ENCODE measurements around the gene MRPS16. TPM values are rescaled to one million over a fixed set of nuclear protein-coding genes. Genes with fewer than 3 reads are reported as not detected.
A peak's percentile ranks its signal among the peaks of the same experiment; 100 is the strongest.

Gene MRPS16
- total RNA-seq, 1 donor from 2014 or later, result 65.2 TPM

GRCh38 chr10:73247509-73248258 lies 4.8 kb downstream of the MRPS16 start:
- no peak for TF ChIP-seq CTCF (IDR thresholded peaks at IDR 0.05; ENCODE audit: unreplicated experiment)
- H3K9me3 Mint-ChIP-seq, result no peaks in the 10 kb centered on the region
- H3K27me3 Mint-ChIP-seq (ENCODE audit: low read depth), result no peaks in the 10 kb centered on the region
- peaks cover 14% of the 10 kb centered on the region for H3K36me3 Mint-ChIP-seq
- peak overlapping the region; percentile 98 for H3K4me3 Mint-ChIP-seq
- H3K27ac Mint-ChIP-seq, result peak overlapping the region; percentile 99
- DNase-seq (ENCODE audit: low spot score in 2 of 2, unreplicated experiment in 2 of 2), result no peak
- peaks cover 55% of the 10 kb centered on the region for H3K4me1 Mint-ChIP-seq

- Mint-ChIP-seq H3K27me3 (ENCODE audit: low read depth) (no peaks in the 10 kb centered on the region), H3K9me3 (no peaks in the 10 kb centered on the region), H3K4me3 (peak within 1 kb of the TSS; percentile 98), H3K36me3 (peaks cover 18% of the 10 kb centered on the region), H3K27ac (peak within 1 kb of the TSS; percentile 99), H3K4me1 (peaks cover 51% of the 10 kb centered on the region)
- DNase-seq (ENCODE audit: low spot score in 2 of 2, unreplicated experiment in 2 of 2), result peak; percentile 92 to 97
- no peak for TF ChIP-seq CTCF (IDR thresholded peaks at IDR 0.05; ENCODE audit: unreplicated experiment)
Observed at GRCh38 chr10:73246646-73247508, 5.6 kb downstream of the MRPS16 start, which contains the start of gene DNAJC9. Gene DNAJC9 (minus strand): TSS chr10:73247255. CDS start chr10:73247189, 66 bp downstream.

- H3K4me3 Mint-ChIP-seq, result peak overlapping the region; percentile 98
- H3K4me1 Mint-ChIP-seq, result peaks cover 46% of the 10 kb centered on the region
- H3K27ac Mint-ChIP-seq, result peak overlapping the region; percentile 99
- TF ChIP-seq CTCF (IDR thresholded peaks at IDR 0.05; ENCODE audit: unreplicated experiment), result no peak
- H3K36me3 Mint-ChIP-seq, result peaks cover 20% of the 10 kb centered on the region
- DNase-seq (ENCODE audit: low spot score in 2 of 2, unreplicated experiment in 2 of 2), result no peak
- no peaks in the 10 kb centered on the region for H3K9me3 Mint-ChIP-seq
- H3K27me3 Mint-ChIP-seq (ENCODE audit: low read depth), result no peaks in the 10 kb centered on the region
Observed at GRCh38 chr10:73246322-73246645, 6.2 kb downstream of the MRPS16 start.

GRCh38 chr10:73244866-73245477 lies 7.5 kb downstream of the MRPS16 start:
- Mint-ChIP-seq H3K4me3 (peak overlapping the region; percentile 41), H3K27me3 (ENCODE audit: low read depth) (no peaks in the 10 kb centered on the region), H3K27ac (peak overlapping the region; percentile 75), H3K4me1 (peaks cover 36% of the 10 kb centered on the region), H3K9me3 (no peaks in the 10 kb centered on the region), H3K36me3 (peaks cover 22% of the 10 kb centered on the region)
- DNase-seq (ENCODE audit: low spot score in 2 of 2, unreplicated experiment in 2 of 2), result no peak
- no peak for TF ChIP-seq CTCF (IDR thresholded peaks at IDR 0.05; ENCODE audit: unreplicated experiment)

GRCh38 chr10:73239908-73240307 lies 12.5 kb downstream of the MRPS16 start:
- no peak for TF ChIP-seq CTCF (IDR thresholded peaks at IDR 0.05; ENCODE audit: unreplicated experiment)
- no peak overlapping the region for H3K4me3 Mint-ChIP-seq
- H3K36me3 Mint-ChIP-seq, result peaks cover 26% of the 10 kb centered on the region
- H3K27ac Mint-ChIP-seq, result peak overlapping the region; percentile 25
- peaks cover 9% of the 10 kb centered on the region for H3K4me1 Mint-ChIP-seq
- no peaks in the 10 kb centered on the region for H3K9me3 Mint-ChIP-seq
- no peaks in the 10 kb centered on the region for H3K27me3 Mint-ChIP-seq (ENCODE audit: low read depth)
- DNase-seq (ENCODE audit: low spot score in 2 of 2, unreplicated experiment in 2 of 2), result no peak
